Astrocyte of the spinal cord (primary cell): ENCODE measurements around the gene ATG7.
"Not testable (repeated sequence)": the region's sequence is repeated elsewhere in the genome, so short reads cannot be mapped to it uniquely, and the experiment has no call there.

ENCODE experiments used
- DNase-seq: peaks from one replicate; pipeline ENCODE4 v3.0.0; 2011; ENCODE audit warnings: low read depth, low spot score
- H3K4me3 ChIP-seq: 2 replicates; pipeline ENCODE4 v1.5.1; 2011; ENCODE audit warnings: low read depth, mild to moderate bottlenecking, low read length, moderate library complexity
- in situ Hi-C: cut with HindIII; loops from 2 replicates; pipeline ENCODE4 v1.10.0; 2017; ENCODE audit warnings: low sequenced_read_pairs
- TF ChIP-seq, protein P1 (sequence below): IDR thresholded peaks from 2 replicates; pipeline ENCODE4 v1.5.1; 2012; ENCODE audit warnings: low read depth, mild to moderate bottlenecking, low read length, inconsistent platforms

Gene ATG7

GRCh38 chr3:11570789-11571495, 298.7 kb downstream of the ATG7 start:
- no peak for DNase-seq
- TF ChIP-seq, protein P1, sequence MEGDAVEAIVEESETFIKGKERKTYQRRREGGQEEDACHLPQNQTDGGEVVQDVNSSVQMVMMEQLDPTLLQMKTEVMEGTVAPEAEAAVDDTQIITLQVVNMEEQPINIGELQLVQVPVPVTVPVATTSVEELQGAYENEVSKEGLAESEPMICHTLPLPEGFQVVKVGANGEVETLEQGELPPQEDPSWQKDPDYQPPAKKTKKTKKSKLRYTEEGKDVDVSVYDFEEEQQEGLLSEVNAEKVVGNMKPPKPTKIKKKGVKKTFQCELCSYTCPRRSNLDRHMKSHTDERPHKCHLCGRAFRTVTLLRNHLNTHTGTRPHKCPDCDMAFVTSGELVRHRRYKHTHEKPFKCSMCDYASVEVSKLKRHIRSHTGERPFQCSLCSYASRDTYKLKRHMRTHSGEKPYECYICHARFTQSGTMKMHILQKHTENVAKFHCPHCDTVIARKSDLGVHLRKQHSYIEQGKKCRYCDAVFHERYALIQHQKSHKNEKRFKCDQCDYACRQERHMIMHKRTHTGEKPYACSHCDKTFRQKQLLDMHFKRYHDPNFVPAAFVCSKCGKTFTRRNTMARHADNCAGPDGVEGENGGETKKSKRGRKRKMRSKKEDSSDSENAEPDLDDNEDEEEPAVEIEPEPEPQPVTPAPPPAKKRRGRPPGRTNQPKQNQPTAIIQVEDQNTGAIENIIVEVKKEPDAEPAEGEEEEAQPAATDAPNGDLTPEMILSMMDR = no peak
- no peak overlapping the region for H3K4me3 ChIP-seq
- in situ Hi-C loops = no loop called here

- DNase-seq, H3K4me3 ChIP-seq, in situ Hi-C loops: not testable (repeated sequence)
Observed at GRCh38 chr3:11572660-11573059, 300.5 kb downstream of the ATG7 start.

- H3K4me3 ChIP-seq = no peak overlapping the region
- TF ChIP-seq, protein P1 = no peak
- DNase-seq = no peak
- in situ Hi-C loops = no loop called here
Observed at GRCh38 chr3:11574981-11575669, 302.9 kb downstream of the ATG7 start.

- in situ Hi-C loops = no loop called here
- no peak for DNase-seq
- TF ChIP-seq, protein P1 = no peak
- no peak overlapping the region for H3K4me3 ChIP-seq
Observed at GRCh38 chr3:11575677-11576076, 303.5 kb downstream of the ATG7 start.

GRCh38 chr3:11576453-11576852, 304.3 kb downstream of the ATG7 start:
- in situ Hi-C loops = no loop called here
- DNase-seq = no peak
- H3K4me3 ChIP-seq = no peak overlapping the region
- TF ChIP-seq, protein P1 = no peak

GRCh38 chr3:11578169-11578568, 306.0 kb downstream of the ATG7 start:
- H3K4me3 ChIP-seq = no peak overlapping the region
- no peak for DNase-seq
- in situ Hi-C loops = no loop called here
- TF ChIP-seq, protein P1 = no peak

GRCh38 chr3:11580645-11581044, 308.4 kb downstream of the ATG7 start:
- TF ChIP-seq, protein P1 = no peak
- in situ Hi-C loops = no loop called here
- no peak for DNase-seq
- H3K4me3 ChIP-seq = no peak overlapping the region
